ENCODE measurements around the gene AP2A1. TPM values are rescaled to one million over a fixed set of nuclear protein-coding genes. Genes with fewer than 3 reads are reported as not detected.

Gene AP2A1
- total and polyA plus RNA-seq, 2 donors (not counting 1 experiment from before 2014, with no cell fraction given), result 48.4 to 56.9 TPM

DNA sequence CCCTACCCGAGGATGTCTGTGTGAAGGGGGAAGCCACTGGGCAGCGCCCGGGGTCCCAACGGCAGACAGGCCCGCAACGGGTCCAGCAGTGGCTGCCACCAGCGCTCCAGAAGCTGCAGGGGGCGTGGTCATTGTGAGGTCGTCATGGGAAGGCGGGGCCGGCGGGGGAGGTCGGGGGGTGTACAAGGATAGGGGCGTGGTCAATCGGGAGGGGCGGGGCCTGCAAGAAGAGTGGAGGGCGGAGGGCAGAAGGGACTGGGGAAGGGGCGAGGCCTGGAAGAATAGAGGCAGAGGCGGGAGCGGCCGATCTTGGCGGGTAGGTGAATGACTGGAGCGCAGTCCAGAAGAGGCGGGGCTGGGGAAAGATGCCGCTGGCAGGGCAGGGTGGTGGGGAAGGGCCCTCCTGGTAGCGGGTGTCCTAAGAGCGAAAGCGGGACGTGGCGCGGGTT, 41.9 kb downstream of the AP2A1 start:
- peak overlapping the region; percentile 96 for H3K4me3 Mint-ChIP-seq
- H3K27ac ChIP-seq (ENCODE audit: low read length in 2 of 2), result peak overlapping the region; percentile 63 to 66
- ChIA-PET CTCF (no interaction called here), POLR2A (interaction anchor here (0.6 to 1.6 kb wide), 6 partner anchors 24 to 273 kb away, joined by 3 to 8 read pairs (median 4); partner anchors contain the start of genes AKT1S1 and TBC1D17)
- H3K79me2 ChIP-seq (ENCODE audit: control insufficient read depth, insufficient read depth, low read length), result peaks cover 3% of the 10 kb centered on the region
- 7% methylated on average over 30 of the region's 31 CpGs for WGBS (ENCODE audit: insufficient coverage)
- no peaks in the 10 kb centered on the region for H4K20me1 ChIP-seq (ENCODE audit: control insufficient read depth, insufficient read depth, low read length, poor library complexity, severe bottlenecking)
- peak overlapping the region; percentile 80 for H3K4me2 ChIP-seq (replicated peaks; ENCODE audit: low read depth, low read length, poor library complexity, severe bottlenecking)
- peaks cover 0 to 7% of the 10 kb centered on the region in 2 experiments for H3K36me3 ChIP-seq (replicated peaks in 1 of 2; ENCODE audit: control extremely low read depth in 1 of 2, control insufficient read depth in 1 of 2, extremely low read depth in 1 of 2, insufficient read depth in 2 of 2, low read length in 1 of 2)
- H3K9me3 Mint-ChIP-seq (ENCODE audit: insufficient read depth), result no peaks in the 10 kb centered on the region
- H3K27me3 Mint-ChIP-seq, result no peaks in the 10 kb centered on the region
- H3K4me3 ChIP-seq (ENCODE audit: control extremely low read depth in 1 of 5, extremely low read depth in 1 of 5, insufficient read depth in 1 of 5, low read depth in 2 of 5, low read length in 4 of 5), result peak overlapping the region; percentile 28 to 87 (median 79)
- peaks cover 49% of the 10 kb centered on the region for H3K4me1 Mint-ChIP-seq
- peak; percentile 92 for DNase-seq
- peak overlapping the region; percentile 92 for H3K27ac Mint-ChIP-seq
- TF ChIP-seq, protein P1, sequence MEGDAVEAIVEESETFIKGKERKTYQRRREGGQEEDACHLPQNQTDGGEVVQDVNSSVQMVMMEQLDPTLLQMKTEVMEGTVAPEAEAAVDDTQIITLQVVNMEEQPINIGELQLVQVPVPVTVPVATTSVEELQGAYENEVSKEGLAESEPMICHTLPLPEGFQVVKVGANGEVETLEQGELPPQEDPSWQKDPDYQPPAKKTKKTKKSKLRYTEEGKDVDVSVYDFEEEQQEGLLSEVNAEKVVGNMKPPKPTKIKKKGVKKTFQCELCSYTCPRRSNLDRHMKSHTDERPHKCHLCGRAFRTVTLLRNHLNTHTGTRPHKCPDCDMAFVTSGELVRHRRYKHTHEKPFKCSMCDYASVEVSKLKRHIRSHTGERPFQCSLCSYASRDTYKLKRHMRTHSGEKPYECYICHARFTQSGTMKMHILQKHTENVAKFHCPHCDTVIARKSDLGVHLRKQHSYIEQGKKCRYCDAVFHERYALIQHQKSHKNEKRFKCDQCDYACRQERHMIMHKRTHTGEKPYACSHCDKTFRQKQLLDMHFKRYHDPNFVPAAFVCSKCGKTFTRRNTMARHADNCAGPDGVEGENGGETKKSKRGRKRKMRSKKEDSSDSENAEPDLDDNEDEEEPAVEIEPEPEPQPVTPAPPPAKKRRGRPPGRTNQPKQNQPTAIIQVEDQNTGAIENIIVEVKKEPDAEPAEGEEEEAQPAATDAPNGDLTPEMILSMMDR (IDR thresholded peaks at IDR 0.05), result no peak
- no peak for TF ChIP-seq EZH2 (IDR thresholded peaks at IDR 0.05; ENCODE audit: borderline replicate concordance, insufficient read depth, low read depth, low read length, poor library complexity, severe bottlenecking)
- H3K27me3 ChIP-seq (replicated peaks in 1 of 4; ENCODE audit: control extremely low read depth in 1 of 4, control insufficient read depth in 3 of 4, insufficient read depth in 4 of 4, low read length in 3 of 4), result no peaks in the 10 kb centered on the region
- peak overlapping the region; percentile 85 for H2AFZ ChIP-seq (ENCODE audit: insufficient read depth, low read depth, low read length, poor library complexity, severe bottlenecking)
- ATAC-seq (ENCODE audit: low read depth), result peak; percentile 56
- H3K9ac ChIP-seq (ENCODE audit: low read length), result peak overlapping the region; percentile 83
- intact Hi-C loops (cut with micrococcal nuclease), result loop anchor here (1.0 to 5.0 kb wide), 3 partner anchors 9 to 681 kb away; no protein-coding TSS in a partner anchor
- H3K4me1 ChIP-seq (ENCODE audit: control insufficient read depth in 2 of 2, insufficient read depth in 2 of 2, low read length in 2 of 2), result peaks cover 30 to 46% of the 10 kb centered on the region in 2 donors
- no peaks in the 10 kb centered on the region for H3K9me3 ChIP-seq (ENCODE audit: control extremely low read depth in 1 of 3, control insufficient read depth in 2 of 3, insufficient read depth in 1 of 3, low read length in 2 of 3)
